NB4 (cell line): ENCODE data around the gene RPL29.

Experiments used
- DNase-seq: peaks from one replicate; pipeline ENCODE4 v3.0.0; 2010; ENCODE audit warnings: low read depth
- H3K4me3 ChIP-seq: one replicate; pipeline ENCODE4 v1.5.1; 2011; ENCODE audit warnings: mild to moderate bottlenecking, low read depth, low read length, moderate library complexity
- MYC ChIP-seq: IDR thresholded peaks from 2 replicates; pipeline ENCODE4 v1.6.1; 2011; ENCODE audit warnings: low read depth, low read length
- POLR2A ChIP-seq: IDR thresholded peaks from 2 replicates; pipeline ENCODE4 v1.6.1; 2011; ENCODE audit warnings: mild to moderate bottlenecking; ENCODE audit not compliant: insufficient read length; ENCODE audit errors: extremely low read depth
- TF ChIP-seq, protein P1 (sequence below): IDR thresholded peaks from 2 replicates; pipeline ENCODE4 v1.6.1; 2011; ENCODE audit warnings: low read depth, low read length
- TF ChIP-seq, protein P2 (sequence below): IDR thresholded peaks from one replicate; pipeline ENCODE4 v1.5.1; 2012; ENCODE audit warnings: low read depth, low read length

RPL29 gene

DNA sequence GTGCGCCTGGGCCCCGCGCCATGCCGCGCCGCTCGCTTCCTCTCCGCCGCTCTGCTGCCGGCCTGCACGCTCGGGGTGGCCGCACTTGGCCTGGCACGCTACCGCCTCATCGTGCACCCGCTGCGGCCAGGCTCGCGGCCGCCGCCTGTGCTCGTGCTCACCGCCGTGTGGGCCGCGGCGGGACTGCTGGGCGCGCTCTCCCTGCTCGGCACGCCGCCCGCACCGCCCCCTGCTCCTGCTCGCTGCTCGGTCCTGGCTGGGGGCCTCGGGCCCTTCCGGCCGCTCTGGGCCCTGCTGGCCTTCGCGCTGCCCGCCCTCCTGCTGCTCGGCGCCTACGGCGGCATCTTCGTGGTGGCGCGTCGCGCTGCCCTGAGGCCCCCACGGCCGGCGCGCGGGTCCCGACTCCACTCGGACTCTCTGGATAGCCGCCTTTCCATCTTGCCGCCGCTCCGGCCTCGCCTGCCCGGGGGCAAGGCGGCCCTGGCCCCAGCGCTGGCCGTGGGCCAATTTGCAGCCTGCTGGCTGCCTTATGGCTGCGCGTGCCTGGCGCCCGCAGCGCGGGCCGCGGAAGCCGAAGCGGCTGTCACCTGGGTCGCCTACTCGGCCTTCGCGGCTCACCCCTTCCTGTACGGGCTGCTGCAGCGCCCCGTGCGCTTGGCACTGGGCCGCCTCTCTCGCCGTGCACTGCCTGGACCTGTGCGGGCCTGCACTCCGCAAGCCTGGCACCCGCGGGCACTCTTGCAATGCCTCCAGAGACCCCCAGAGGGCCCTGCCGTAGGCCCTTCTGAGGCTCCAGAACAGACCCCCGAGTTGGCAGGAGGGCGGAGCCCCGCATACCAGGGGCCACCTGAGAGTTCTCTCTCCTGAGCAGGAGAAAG lies 39.6 kb downstream of the RPL29 start:
- DNase-seq = peak; percentile 53
- TF ChIP-seq, protein P1, sequence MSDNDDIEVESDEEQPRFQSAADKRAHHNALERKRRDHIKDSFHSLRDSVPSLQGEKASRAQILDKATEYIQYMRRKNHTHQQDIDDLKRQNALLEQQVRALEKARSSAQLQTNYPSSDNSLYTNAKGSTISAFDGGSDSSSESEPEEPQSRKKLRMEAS = no peak
- TF ChIP-seq, protein P2, sequence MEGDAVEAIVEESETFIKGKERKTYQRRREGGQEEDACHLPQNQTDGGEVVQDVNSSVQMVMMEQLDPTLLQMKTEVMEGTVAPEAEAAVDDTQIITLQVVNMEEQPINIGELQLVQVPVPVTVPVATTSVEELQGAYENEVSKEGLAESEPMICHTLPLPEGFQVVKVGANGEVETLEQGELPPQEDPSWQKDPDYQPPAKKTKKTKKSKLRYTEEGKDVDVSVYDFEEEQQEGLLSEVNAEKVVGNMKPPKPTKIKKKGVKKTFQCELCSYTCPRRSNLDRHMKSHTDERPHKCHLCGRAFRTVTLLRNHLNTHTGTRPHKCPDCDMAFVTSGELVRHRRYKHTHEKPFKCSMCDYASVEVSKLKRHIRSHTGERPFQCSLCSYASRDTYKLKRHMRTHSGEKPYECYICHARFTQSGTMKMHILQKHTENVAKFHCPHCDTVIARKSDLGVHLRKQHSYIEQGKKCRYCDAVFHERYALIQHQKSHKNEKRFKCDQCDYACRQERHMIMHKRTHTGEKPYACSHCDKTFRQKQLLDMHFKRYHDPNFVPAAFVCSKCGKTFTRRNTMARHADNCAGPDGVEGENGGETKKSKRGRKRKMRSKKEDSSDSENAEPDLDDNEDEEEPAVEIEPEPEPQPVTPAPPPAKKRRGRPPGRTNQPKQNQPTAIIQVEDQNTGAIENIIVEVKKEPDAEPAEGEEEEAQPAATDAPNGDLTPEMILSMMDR = peak; percentile 37
- TF ChIP-seq POLR2A (no peak), MYC (no peak)

DNA sequence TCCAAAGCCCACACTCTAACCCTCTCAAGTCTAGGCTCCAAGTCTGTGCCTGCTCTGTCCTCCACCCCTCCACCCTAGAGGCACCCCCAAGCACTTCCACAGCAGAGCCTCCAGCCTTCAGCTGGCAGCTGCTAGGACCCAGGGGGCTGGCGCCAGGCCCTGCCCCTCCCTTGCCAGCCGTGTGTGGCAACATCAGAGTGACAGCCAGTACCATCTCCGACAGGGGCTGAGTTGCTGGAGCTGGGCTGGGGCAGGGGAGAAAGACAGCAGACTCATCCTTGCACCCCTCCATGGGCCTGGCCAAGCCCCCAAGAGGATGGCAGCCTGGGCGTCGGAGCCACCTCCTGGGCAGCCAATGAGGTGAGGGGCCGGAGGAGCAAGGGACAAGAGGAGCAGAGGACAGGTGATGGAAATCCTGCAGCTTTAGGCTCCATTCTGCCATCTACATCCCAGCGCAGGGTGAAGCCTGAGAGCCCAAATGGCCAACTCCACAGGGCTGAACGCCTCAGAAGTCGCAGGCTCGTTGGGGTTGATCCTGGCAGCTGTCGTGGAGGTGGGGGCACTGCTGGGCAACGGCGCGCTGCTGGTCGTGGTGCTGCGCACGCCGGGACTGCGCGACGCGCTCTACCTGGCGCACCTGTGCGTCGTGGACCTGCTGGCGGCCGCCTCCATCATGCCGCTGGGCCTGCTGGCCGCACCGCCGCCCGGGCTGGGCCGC lies 40.4 kb downstream of the RPL29 start, which contains the start of gene GPR62:
Gene GPR62 (plus strand): TSS at position 207 of the 718 bp plus-strand sequence. CDS start 272 bp downstream, at position 479.
- no peak for DNase-seq
- H3K4me3 ChIP-seq = no peak within 1 kb of the TSS
- no peak for TF ChIP-seq MYC
- TF ChIP-seq, protein P1 = no peak
- TF ChIP-seq POLR2A = no peak
- TF ChIP-seq, protein P2 = no peak

More for the DNA sequence above, 39.6 kb downstream of the RPL29 start:
- H3K4me3 ChIP-seq = no peak overlapping the region

DNA sequence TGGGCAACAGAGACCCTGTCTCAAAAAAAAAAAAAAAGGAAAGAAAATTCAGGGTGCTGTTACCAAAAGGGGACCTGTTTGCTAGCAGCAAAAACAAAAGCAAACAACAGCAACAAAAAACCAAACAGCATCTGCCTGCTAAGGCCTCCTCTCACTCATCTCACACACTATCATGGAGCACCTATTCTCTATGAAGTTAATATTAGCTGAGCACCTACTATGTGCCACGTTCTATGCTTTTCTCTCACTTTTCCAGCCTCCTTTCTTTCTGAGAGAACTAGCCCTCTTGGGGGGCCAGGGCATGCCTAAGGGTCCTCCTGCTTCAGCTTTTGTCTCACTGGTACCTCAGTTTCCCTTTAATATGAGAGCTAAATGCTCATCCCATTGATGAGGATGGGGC lies 41.0 kb downstream of the RPL29 start:
- DNase-seq = no peak
- H3K4me3 ChIP-seq = no peak overlapping the region
- TF ChIP-seq, protein P1 = no peak
- TF ChIP-seq POLR2A = no peak
- TF ChIP-seq, protein P2 = no peak
- no peak for TF ChIP-seq MYC

DNA sequence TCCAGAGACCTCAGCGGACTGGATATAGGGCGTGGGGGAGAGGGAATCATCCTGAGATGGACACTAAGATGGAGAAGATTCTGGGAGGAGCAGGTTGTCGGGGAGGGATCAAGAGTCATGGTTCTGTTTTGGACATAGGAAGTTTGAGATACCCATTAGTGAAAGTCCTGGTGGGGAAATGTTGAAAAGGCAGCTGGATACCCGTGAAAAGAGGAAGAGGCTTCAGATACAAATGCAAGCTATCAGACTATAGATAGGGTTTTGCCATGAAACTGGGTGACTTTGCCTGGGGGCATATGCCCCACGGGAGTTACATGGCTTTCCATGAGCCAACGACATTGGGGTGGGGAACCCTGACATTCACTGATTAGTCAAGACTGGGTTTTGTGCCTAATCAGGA lies 41.6 kb downstream of the RPL29 start:
- DNase-seq = peak; percentile 69
- H3K4me3 ChIP-seq = no peak overlapping the region
- TF ChIP-seq, protein P2 = no peak
- TF ChIP-seq MYC = no peak
- TF ChIP-seq, protein P1 = no peak
- no peak for TF ChIP-seq POLR2A

DNA sequence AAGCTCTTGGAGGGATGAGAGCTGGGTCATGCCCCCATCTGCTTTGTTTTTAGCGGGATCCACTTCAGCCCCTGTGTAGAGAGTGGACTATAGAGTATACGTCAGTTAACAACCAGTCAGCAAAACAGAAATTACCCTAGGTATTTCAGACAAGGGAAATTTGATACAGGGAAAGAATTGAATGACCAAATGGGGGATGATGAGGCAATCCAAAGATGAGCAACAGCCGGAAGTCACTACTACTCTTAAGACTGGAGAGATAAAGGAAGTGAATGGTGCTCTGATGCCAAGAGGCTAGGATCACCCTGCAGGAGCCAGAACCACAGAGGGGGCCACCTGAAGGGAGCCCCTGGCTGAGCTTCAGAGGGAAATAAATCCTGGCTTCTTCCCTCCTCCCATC lies 42.2 kb downstream of the RPL29 start:
- DNase-seq = peak; percentile 88
- H3K4me3 ChIP-seq = no peak overlapping the region
- TF ChIP-seq, protein P2 = no peak
- no peak for TF ChIP-seq POLR2A
- TF ChIP-seq, protein P1 = no peak
